ENCODE measurements around the gene DSCAM.

Gene DSCAM

DNA sequence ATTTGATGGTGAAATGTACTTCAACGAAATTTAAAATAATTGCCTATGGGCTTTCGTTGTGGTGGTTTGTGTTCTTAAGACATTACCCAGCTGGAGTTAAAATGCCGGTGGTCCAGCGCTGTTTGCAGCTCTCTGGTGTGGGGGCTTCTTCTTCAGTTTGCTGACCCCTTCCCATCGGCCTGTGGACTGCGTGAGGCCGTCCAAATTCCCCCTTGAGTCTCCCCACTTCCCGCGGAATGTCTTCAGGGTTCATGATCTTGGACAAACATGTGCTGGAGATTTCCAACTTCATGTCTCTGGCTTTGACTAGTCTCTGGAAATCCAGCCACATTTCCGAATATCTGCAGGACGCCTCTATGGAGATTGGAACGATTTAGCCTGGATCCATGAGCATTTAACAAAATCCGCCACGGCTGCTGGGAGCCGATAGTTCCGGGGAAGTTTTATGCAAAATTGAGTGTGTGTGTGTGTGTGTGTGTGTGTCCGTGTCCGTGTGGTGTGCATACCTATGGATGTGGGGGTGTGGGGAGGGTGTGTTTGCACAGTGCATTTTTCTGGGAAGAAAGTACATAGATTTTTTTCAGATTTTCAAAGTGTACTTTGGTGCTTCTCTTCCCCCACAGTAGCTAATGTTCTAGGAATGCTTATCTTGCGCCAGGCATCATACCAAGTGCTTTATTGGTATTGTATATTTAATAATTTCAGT is 862.5 kb downstream of the DSCAM start:
- DNase-seq (ENCODE audit: low read depth in 2 of 2): no peak

- no peak for DNase-seq (ENCODE audit: low read depth in 2 of 2)
Observed at GRCh38 chr21:39980241-39980820, 866.6 kb downstream of the DSCAM start.

DNA sequence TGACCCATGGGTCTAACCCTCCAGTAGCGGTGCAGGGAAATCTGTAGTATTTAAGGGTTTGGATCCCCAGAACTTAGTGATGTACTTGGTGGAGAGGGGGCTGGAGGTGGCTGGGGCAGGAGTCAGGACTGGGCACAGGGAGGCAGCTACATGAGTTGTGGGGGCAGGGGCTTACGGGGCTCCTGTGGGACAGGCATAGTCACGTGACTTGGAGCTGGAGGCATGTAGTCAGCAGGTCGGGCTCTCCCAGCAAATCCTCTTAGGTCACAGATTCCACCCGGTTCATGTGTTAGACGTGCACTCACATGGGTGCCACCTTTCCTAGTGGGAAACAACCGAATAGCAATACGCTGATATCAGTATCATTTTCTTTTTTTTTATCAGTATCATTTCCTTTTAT is 867.6 kb downstream of the DSCAM start:
- no peak for DNase-seq (ENCODE audit: low read depth in 2 of 2)

DNA sequence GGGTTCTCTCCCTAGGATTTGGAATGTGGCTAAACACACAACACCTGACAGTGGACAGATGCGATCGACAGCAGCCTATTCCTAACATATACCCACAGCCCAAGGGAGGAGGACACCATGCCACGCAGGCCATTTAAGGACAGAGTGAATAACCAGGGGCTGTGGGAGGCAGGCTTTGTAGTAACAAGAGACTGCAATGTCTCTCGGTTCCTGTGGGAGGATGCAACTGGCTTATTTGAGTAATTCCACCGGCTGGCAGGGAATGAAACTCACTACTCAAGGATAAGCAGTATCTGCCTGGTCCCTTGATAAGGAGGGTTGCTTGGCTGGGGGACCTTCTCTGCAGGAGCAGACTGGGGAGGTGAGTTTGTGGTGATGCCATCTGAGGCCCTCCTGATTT is 870.2 kb downstream of the DSCAM start:
- no peak for DNase-seq (ENCODE audit: low read depth in 2 of 2)

GRCh38 chr21:39972976-39973770 is 873.8 kb downstream of the DSCAM start:
- DNase-seq (ENCODE audit: low read depth in 2 of 2): no peak

DNA sequence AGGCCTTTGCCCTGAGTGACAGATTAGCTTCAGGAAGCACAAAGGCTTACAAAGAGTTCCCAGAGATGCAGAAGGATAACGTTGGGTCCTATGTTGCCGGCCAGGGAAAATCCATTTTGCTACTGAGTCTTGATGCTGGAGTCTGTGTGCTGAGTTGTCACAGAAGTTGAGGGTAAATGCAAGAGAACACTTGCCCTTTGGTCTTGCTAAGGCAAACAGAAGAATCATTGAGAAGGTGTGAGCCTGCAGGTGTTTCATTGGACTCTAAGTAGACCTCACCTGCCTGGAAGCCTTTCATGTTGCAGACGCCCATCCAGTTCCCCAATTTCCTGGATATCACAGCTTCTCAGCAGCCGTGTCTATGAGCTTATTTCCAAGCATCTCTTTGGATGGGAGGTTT is 874.5 kb downstream of the DSCAM start:
- no peak for DNase-seq (ENCODE audit: low read depth in 2 of 2)

GRCh38 chr21:39971956-39972355 is 875.0 kb downstream of the DSCAM start:
- DNase-seq (ENCODE audit: low read depth in 2 of 2): no peak

DNA sequence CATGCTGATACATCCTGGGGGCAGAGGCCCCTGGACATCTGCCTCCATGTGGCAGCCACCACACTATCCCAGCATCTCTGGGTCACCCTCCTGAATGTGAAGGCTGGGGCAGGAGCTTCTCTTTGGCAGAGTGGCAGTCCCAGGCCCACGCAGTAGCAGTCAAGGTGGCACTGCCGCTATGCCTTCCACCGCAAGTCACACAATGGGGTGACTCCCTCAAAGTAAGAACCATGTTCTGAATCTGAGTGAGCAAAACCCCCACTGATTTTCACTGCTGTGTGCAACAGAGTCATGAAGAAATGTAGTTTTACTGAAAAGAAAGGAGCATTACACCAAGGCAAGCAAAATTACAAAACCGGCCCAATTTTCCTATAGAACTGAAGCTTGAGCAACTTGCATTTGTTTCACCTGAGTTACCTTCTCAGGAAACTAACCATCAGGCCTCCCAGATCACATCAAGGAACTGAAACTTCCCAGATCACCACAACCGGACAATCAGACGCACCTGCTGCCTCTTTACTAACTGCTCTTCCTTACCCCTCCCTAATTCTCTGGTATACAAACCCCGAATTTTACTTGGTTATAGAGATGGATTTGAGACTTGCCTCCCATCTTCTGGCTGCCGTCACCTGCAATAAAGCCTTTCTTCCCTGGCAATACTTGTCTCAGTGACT is 877.1 kb downstream of the DSCAM start:
- no peak for DNase-seq (ENCODE audit: low read depth in 2 of 2)

- no peak for DNase-seq (ENCODE audit: low read depth in 2 of 2)
Observed at GRCh38 chr21:39968010-39968409, 878.9 kb downstream of the DSCAM start.

DNA sequence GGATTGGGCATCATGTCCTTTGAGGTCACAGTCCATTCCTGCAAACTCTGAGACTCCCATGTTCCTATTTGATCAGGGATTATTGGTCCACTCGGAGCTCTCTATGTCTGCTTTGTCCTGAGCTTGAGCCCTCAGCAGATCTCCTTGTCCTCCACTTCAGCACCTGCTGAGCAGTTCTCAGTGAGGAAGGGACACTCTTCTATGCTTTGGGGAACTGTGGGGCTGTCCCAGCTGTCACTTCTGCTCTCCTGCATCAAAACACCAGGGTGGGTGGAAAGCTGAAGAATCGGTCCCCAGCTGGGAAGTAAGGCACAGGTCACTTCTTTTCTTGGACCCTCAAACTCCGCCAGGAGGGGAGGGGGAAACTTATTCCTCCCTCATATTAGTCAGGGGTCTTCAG is 880.2 kb downstream of the DSCAM start:
- no peak for DNase-seq (ENCODE audit: low read depth in 2 of 2)

DNA sequence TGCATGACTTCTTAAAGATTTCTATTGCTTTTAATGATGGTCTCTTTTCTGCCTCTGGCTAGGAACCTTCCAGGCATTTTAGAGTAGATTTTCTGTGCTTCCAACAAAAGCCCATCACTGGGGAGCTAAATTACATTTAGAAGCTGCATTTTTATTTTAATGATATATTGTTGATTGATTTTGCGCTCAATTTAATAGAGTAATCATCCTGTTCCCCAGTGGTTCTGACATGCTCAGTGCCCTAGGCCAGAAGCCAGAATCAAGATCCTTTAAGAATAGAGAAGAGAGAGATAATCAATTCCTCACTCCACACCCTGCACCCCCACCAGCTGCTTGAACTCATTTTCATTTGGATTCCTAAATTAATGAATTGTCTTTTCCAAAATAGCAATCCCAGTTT is 881.9 kb downstream of the DSCAM start:
- DNase-seq (ENCODE audit: low read depth in 2 of 2): no peak

DNA sequence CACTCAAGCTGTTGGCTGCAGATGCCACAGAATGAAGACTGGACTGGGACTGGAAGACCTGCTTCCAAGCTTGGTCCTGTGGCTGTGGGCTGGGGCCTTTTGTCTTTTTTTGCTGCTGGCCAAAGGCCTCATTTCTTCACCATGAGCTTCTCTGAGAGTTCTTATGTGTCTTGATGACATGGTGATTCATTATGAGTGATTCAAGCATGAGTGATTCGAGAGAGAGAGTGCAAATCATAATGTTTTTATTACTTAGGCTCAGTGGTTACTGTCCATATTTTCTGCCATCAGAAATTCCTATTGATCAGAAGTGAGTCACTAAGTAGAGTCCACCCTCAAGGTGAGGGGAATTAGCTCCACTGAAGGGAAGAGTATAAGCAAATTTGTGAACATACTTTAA is 885.7 kb downstream of the DSCAM start:
- no peak for DNase-seq (ENCODE audit: low read depth in 2 of 2)
